Astrocyte (in vitro differentiated cells and primary cell): Measurements from ENCODE around the gene ARPIN.

Source experiments
- CTCF ChIP-seq: IDR thresholded peaks from 2 replicates; pipeline ENCODE4 v1.5.1; 2011; ENCODE audit warnings: low read depth, mild to moderate bottlenecking, inconsistent platforms, low read length, moderate library complexity; ENCODE audit not compliant: insufficient read depth
- EZH2 ChIP-seq: IDR thresholded peaks from 2 replicates; pipeline ENCODE4 v1.6.1; 2012; ENCODE audit warnings: mild to moderate bottlenecking, low read length, inconsistent platforms; ENCODE audit not compliant: insufficient read depth

- TF ChIP-seq CTCF (no peak), EZH2 (no peak)
These were observed 63.8 kb downstream of the ARPIN start for GRCh38 chr15:89848970-89849292.
